Measurements from ENCODE around the gene SPOCK1.

Gene SPOCK1

DNA sequence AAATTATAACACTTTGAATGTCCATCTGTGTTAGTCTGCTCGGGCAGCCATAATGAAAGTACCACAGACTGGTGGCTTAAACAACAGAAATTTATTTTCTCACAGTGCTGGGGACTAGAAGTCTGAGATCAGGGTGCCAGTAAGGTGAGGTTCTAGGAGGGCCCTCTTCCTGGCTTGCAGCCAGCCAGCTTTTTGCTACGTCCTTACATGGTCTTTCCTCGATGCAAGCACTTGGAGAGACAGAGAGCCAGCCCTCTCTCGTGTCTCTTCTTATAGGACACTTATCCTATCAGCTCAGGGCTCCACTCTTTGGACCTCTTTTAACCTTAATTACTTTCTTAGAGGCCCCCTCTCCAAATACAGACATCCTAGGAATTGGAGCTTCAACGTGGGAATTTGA is 351.8 kb downstream of the SPOCK1 start:
- in situ Hi-C loops (cut with MboI; ENCODE audit: low pct_unique_long_range_greater_than_20kb, low sequenced_read_pairs, unreplicated experiment): no loop called here
- DNase-seq (ENCODE audit: low spot score): no peak
- TF ChIP-seq, protein P1, sequence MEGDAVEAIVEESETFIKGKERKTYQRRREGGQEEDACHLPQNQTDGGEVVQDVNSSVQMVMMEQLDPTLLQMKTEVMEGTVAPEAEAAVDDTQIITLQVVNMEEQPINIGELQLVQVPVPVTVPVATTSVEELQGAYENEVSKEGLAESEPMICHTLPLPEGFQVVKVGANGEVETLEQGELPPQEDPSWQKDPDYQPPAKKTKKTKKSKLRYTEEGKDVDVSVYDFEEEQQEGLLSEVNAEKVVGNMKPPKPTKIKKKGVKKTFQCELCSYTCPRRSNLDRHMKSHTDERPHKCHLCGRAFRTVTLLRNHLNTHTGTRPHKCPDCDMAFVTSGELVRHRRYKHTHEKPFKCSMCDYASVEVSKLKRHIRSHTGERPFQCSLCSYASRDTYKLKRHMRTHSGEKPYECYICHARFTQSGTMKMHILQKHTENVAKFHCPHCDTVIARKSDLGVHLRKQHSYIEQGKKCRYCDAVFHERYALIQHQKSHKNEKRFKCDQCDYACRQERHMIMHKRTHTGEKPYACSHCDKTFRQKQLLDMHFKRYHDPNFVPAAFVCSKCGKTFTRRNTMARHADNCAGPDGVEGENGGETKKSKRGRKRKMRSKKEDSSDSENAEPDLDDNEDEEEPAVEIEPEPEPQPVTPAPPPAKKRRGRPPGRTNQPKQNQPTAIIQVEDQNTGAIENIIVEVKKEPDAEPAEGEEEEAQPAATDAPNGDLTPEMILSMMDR (IDR thresholded peaks at IDR 0.05; ENCODE audit: extremely low read depth, insufficient read depth, missing control alignments): no peak

DNA sequence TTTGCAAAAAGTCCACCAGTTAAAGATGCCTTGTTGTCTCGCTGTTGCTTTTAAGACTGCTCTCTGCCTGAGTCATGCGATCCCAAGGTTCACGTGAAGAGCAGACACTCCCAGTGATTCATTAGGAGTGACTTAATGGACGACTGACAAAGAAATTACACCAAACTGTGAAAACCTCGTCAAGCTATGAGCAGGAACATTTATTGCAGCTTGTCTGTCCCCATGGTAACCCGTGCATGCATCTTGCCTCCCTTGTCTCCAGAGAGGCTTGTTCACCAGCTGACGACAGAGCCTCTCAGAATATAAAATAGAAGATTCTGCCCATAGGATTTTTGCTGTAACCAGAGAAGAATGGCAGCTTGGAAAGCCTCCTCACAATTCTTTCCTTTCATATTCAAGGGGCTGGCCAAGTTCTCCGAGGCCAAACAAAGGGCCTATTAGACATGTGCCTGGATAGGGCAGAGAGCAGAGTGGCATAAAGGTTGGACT is 352.7 kb downstream of the SPOCK1 start:
- in situ Hi-C loops (cut with MboI; ENCODE audit: low pct_unique_long_range_greater_than_20kb, low sequenced_read_pairs, unreplicated experiment): no loop called here
- TF ChIP-seq, protein P1 (IDR thresholded peaks at IDR 0.05; ENCODE audit: extremely low read depth, insufficient read depth, missing control alignments): no peak
- no peak for DNase-seq (ENCODE audit: low spot score)

DNA sequence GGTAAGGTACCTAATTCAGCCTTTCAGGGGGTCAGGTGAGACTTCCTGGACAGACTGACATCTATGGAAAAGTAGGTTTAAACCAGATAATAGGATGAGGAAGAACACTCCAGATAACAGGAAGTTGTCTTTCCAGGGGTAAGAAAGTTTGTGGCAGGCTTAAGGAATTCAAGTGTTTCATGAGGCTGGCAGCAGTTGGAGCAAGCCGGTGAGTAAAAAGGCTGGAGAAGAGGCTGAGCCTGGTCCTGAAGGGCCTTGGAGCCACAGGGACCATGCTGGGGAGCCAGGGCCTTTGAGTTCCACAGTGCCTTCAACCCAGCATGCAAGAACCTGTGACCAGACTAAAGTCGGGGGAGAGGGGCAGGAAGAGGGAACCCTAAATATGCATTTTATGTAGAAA is 353.4 kb downstream of the SPOCK1 start:
- TF ChIP-seq, protein P1 (IDR thresholded peaks at IDR 0.05; ENCODE audit: extremely low read depth, insufficient read depth, missing control alignments): no peak
- no peak for DNase-seq (ENCODE audit: low spot score)
- in situ Hi-C loops (cut with MboI; ENCODE audit: low pct_unique_long_range_greater_than_20kb, low sequenced_read_pairs, unreplicated experiment): no loop called here

DNA sequence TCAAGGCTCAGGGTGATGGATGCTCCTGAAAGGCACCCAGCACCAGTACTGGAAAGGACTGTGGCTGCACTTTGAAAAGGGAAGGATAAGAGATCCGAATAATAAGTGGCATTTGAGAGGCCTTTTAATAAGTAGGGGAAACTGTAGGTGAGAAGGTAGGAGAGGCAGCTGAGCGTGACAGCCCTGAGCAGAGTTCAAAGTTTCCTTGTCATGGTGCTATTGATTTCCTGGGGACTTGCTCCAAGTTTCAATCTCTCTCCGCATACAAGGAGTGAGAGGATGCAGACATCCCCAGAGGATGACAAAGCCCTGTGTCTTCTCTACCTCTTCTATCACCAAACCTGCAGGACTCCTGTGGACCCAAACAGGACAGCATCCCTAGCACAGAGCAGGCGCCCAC is 354.5 kb downstream of the SPOCK1 start:
- TF ChIP-seq, protein P1 (IDR thresholded peaks at IDR 0.05; ENCODE audit: extremely low read depth, insufficient read depth, missing control alignments): no peak
- no peak for DNase-seq (ENCODE audit: low spot score)
- in situ Hi-C loops (cut with MboI; ENCODE audit: low pct_unique_long_range_greater_than_20kb, low sequenced_read_pairs, unreplicated experiment): no loop called here

DNA sequence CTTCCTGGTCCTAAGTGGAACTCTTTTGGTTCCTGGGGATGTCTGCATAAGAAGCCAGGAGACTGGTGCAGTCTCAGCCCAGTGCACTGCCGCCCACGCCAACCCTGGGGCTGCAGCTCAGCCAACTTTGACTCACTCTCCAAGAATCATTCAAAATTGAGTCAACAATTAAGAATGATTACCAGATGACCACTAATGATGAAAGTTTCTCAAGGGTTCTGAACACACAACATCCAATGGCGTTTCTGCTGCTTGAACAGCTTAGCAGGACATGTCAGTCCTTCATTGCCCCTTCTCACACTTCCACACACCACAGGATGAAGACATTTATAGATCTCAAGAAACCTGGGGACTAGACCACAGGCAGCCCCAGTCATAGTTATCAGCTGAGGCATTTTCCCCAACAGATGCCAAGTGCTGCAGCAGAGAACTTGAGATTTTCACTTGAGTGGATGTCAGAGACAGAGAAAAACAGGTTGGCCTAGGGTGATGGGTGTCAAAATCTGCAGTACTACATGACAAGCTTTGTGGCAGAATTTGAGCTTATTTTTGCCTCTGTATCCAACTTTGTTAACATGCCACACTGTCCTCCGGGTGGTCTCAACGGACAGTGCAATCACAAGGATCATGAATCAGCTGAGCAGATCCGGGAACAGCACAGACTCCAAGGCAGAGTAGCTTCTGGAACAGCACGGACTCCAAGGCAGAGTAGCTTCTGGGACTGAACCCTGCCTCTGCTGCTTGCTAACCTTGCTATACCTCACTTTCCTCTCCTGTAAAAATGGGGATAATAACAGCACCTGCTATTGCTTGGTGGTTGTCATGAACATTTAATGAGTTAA is 356.1 kb downstream of the SPOCK1 start:
- in situ Hi-C loops (cut with MboI; ENCODE audit: low pct_unique_long_range_greater_than_20kb, low sequenced_read_pairs, unreplicated experiment): no loop called here
- TF ChIP-seq, protein P1 (IDR thresholded peaks at IDR 0.05; ENCODE audit: extremely low read depth, insufficient read depth, missing control alignments): no peak
- no peak for DNase-seq (ENCODE audit: low spot score)

DNA sequence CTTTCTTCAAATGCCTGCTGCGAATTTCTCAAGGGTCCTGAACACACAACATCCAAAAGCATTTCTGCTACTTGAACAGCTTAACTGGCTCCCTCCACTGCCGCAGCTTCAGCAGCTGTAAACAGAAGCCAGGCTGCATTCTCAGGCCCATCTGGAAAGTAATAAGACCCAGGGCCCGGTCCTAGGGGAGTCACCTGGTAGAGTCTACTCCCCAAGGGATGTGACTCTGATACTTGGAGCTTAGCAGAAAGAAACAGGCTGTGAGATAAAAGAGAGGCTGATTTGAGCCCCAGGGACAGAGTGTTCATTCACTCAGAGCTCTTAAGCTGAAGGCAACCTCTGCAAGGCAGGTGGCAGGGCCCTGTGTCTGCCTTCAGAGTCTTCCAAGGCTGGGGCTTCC is 356.8 kb downstream of the SPOCK1 start:
- DNase-seq (ENCODE audit: low spot score): no peak
- in situ Hi-C loops (cut with MboI; ENCODE audit: low pct_unique_long_range_greater_than_20kb, low sequenced_read_pairs, unreplicated experiment): no loop called here
- TF ChIP-seq, protein P1 (IDR thresholded peaks at IDR 0.05; ENCODE audit: extremely low read depth, insufficient read depth, missing control alignments): no peak
